H1 (cell line): ENCODE results near the gene CP.

ENCODE experiments used
- BACH1 ChIP-seq: IDR thresholded peaks from 2 replicates; pipeline ENCODE4 v1.6.1; 2012; ENCODE audit warnings: low read length, improper control_type of control experiment
- CHD2 ChIP-seq: IDR thresholded peaks from 2 replicates; pipeline ENCODE4 v1.6.1; 2012; ENCODE audit warnings: low read length, improper control_type of control experiment
- EZH2 ChIP-seq: fragments of 200-600 bp; sonication (generic); IDR thresholded peaks from 2 replicates; pipeline ENCODE4 v1.7.1; 2012; ENCODE audit warnings: low read depth, mild to moderate bottlenecking, moderate library complexity, low read length, inconsistent platforms; ENCODE audit not compliant: severe bottlenecking
- KDM1A ChIP-seq: fragments of 200-600, 300-600 bp; sonication (generic); IDR thresholded peaks from 2 replicates; pipeline ENCODE4 v1.7.1; 2016; ENCODE audit warnings: mild to moderate bottlenecking, low read length, borderline replicate concordance
- POLR2A ChIP-seq, 2 experiments: IDR thresholded peaks; 1 replicate in 1 of 2; 2 replicates in 1 of 2; pipeline ENCODE4 v1.6.1; 2011; ENCODE audit warnings: low read depth in 2 of 2, low read length in 2 of 2, mild to moderate bottlenecking in 2 of 2; ENCODE audit errors: control extremely low read depth in 1 of 2
- SIRT6 ChIP-seq: IDR thresholded peaks from one replicate; pipeline ENCODE4 v1.7.1; 2012; ENCODE audit warnings: low read length, inconsistent platforms
- TAF1 ChIP-seq: IDR thresholded peaks from 2 replicates; pipeline ENCODE4 v1.6.1; 2011; ENCODE audit warnings: mild to moderate bottlenecking, low read depth, low read length
- TEAD4 ChIP-seq: IDR thresholded peaks from 2 replicates; pipeline ENCODE4 v1.6.1; 2012; ENCODE audit warnings: low read depth, low read length, inconsistent platforms, mixed read lengths
- ZNF274 ChIP-seq: IDR thresholded peaks from 2 replicates; pipeline ENCODE4 v1.7.0; 2012; ENCODE audit warnings: low read length, borderline replicate concordance; ENCODE audit errors: extremely low read depth
- TF ChIP-seq, protein P1 (sequence below): IDR thresholded peaks from 2 replicates; pipeline ENCODE4 v1.6.1; 2011; ENCODE audit warnings: low read length, improper control_type of control experiment
- TF ChIP-seq, protein P2 (sequence below), 3 experiments: IDR thresholded peaks; 1 replicate in 2 of 3; 2 replicates in 1 of 3; pipeline versions ENCODE4 v1.5.1 to v1.6.1; 2011; ENCODE audit warnings: low read length in 3 of 3, mild to moderate bottlenecking in 3 of 3, inconsistent platforms in 2 of 3, low read depth in 1 of 3, moderate library complexity in 1 of 3; ENCODE audit not compliant: insufficient read depth in 1 of 3; ENCODE audit errors: control extremely low read depth in 1 of 3
- TF ChIP-seq, protein P3 (sequence below): IDR thresholded peaks from 2 replicates; pipeline ENCODE4 v1.6.1; 2012; ENCODE audit warnings: inconsistent platforms
- TF ChIP-seq, protein P4 (sequence below): IDR thresholded peaks from 2 replicates; pipeline ENCODE4 v1.6.1; 2011; ENCODE audit warnings: low read depth, mild to moderate bottlenecking, low read length; ENCODE audit not compliant: insufficient read depth

- TF ChIP-seq, protein P1, sequence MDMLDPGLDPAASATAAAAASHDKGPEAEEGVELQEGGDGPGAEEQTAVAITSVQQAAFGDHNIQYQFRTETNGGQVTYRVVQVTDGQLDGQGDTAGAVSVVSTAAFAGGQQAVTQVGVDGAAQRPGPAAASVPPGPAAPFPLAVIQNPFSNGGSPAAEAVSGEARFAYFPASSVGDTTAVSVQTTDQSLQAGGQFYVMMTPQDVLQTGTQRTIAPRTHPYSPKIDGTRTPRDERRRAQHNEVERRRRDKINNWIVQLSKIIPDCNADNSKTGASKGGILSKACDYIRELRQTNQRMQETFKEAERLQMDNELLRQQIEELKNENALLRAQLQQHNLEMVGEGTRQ: no peak
- TF ChIP-seq, protein P2, sequence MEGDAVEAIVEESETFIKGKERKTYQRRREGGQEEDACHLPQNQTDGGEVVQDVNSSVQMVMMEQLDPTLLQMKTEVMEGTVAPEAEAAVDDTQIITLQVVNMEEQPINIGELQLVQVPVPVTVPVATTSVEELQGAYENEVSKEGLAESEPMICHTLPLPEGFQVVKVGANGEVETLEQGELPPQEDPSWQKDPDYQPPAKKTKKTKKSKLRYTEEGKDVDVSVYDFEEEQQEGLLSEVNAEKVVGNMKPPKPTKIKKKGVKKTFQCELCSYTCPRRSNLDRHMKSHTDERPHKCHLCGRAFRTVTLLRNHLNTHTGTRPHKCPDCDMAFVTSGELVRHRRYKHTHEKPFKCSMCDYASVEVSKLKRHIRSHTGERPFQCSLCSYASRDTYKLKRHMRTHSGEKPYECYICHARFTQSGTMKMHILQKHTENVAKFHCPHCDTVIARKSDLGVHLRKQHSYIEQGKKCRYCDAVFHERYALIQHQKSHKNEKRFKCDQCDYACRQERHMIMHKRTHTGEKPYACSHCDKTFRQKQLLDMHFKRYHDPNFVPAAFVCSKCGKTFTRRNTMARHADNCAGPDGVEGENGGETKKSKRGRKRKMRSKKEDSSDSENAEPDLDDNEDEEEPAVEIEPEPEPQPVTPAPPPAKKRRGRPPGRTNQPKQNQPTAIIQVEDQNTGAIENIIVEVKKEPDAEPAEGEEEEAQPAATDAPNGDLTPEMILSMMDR (IDR thresholded peaks at IDR 0.05; ENCODE audit: control extremely low read depth in 1 of 3, insufficient read depth in 1 of 3, low read depth in 1 of 3, low read length in 3 of 3): no peak
- TF ChIP-seq SIRT6 (no peak), POLR2A (IDR thresholded peaks at IDR 0.05; ENCODE audit: control extremely low read depth in 1 of 2, low read depth in 2 of 2, low read length in 2 of 2) (no peak), CHD2 (no peak), TEAD4 (no peak), TAF1 (no peak), EZH2 (no peak), KDM1A (no peak), ZNF274 (no peak), BACH1 (no peak)
- TF ChIP-seq, protein P3, sequence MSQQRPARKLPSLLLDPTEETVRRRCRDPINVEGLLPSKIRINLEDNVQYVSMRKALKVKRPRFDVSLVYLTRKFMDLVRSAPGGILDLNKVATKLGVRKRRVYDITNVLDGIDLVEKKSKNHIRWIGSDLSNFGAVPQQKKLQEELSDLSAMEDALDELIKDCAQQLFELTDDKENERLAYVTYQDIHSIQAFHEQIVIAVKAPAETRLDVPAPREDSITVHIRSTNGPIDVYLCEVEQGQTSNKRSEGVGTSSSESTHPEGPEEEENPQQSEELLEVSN: no peak
- TF ChIP-seq, protein P4, sequence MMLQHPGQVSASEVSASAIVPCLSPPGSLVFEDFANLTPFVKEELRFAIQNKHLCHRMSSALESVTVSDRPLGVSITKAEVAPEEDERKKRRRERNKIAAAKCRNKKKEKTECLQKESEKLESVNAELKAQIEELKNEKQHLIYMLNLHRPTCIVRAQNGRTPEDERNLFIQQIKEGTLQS: no peak
Observed at GRCh38 chr3:149223461-149223820, 1.8 kb upstream of the CP start.
